ENCODE data around the gene SOX8. TPM values are rescaled to one million over a fixed set of nuclear protein-coding genes. Genes with fewer than 3 reads are reported as not detected.

Gene SOX8
- total and polyA plus RNA-seq, 9 donors, result 0.08 to 0.52 (median 0.32) TPM

DNA sequence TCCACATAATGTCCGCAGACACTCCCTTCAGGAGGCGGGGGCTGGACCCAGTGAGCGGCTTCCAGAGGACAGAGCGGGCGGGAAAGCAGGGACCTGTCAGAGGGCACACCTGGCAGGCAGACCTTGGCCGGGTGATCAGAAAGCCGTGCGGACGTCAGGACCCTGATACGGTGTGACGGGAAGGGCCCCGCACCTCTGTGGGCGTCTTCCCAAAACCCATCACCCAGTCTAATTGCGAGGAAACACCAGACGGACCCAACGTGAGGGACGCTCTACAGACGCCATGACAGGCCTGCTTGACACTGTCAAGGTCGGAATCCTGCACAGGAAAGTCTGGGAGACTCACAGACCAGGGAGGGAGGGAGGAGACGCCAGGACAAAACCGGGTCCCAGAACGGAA lies 19.2 kb upstream of the SOX8 start:
- TF ChIP-seq, protein P1, sequence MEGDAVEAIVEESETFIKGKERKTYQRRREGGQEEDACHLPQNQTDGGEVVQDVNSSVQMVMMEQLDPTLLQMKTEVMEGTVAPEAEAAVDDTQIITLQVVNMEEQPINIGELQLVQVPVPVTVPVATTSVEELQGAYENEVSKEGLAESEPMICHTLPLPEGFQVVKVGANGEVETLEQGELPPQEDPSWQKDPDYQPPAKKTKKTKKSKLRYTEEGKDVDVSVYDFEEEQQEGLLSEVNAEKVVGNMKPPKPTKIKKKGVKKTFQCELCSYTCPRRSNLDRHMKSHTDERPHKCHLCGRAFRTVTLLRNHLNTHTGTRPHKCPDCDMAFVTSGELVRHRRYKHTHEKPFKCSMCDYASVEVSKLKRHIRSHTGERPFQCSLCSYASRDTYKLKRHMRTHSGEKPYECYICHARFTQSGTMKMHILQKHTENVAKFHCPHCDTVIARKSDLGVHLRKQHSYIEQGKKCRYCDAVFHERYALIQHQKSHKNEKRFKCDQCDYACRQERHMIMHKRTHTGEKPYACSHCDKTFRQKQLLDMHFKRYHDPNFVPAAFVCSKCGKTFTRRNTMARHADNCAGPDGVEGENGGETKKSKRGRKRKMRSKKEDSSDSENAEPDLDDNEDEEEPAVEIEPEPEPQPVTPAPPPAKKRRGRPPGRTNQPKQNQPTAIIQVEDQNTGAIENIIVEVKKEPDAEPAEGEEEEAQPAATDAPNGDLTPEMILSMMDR (IDR thresholded peaks at IDR 0.05), result no peak
- no peak for TF ChIP-seq POLR2A (IDR thresholded peaks at IDR 0.05)
- no peak for TF ChIP-seq EP300 (IDR thresholded peaks at IDR 0.05)
- Histone ChIP-seq H3K36me3 (no peaks in the 10 kb centered on the region), H3K4me1 (ENCODE audit: insufficient read depth) (peaks cover 9% of the 10 kb centered on the region), H3K27me3 (no peaks in the 10 kb centered on the region), H3K27ac (no peak overlapping the region), H3K9me3 (no peaks in the 10 kb centered on the region), H3K4me3 (no peak overlapping the region)
- 64 to 80% (median 79%) methylated on average over 22 of the region's 22 CpGs for WGBS, 3 donors
- DNase-seq, result peak in 1 of 5 donors; percentile 11
- intact Hi-C loops (cut with DNase I), result no loop called here

DNA sequence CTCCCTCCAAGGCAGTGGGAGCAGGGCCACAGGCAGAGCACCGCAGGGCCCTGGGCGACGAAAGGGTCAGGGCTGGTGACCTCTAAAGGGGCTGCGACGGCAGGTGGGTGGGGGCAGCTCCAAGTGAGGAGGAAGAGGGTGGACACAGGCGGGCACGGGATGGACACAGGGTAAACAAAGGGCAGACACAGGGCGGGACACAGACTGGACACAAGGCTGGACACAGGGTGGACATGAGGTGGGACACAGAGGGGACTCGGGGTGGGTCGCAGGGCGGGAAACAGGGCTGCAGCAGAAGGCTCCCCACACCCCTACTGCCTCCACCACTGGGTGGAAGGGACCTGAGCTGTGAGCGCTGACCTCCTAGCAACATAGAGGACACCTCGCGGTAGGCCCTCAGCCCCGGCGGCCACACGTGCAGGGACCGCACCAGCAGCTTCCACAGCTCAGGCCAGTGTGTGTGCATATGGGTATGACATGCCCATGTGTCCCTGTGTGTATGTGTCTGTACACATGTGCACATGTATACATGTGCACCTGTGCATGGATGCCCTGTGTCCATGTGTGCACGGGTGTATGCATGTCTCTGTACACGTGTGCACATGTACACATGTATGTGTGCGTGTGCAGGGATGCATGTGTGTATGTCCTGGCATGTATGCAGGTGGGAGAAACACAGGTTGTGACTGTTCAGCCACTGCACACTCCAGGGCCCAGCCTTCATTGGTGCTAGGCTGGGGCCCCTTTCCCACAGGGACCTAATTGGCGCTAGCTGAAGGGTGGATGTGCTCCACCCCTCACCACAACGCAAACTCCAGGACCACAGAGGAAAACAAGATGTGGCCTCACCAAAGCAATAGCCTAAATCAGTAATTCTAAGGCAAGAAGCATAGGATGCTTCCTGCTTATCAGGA lies 18.4 kb upstream of the SOX8 start:
- 78 to 88% (median 84%) methylated on average over 23 of the region's 23 CpGs for WGBS, 3 donors
- Histone ChIP-seq H3K9me3 (no peaks in the 10 kb centered on the region), H3K36me3 (no peaks in the 10 kb centered on the region), H3K27ac (no peak overlapping the region), H3K4me3 (no peak overlapping the region), H3K27me3 (no peaks in the 10 kb centered on the region), H3K4me1 (ENCODE audit: insufficient read depth) (peaks cover 9% of the 10 kb centered on the region)
- DNase-seq, result peak in 1 of 5 donors; percentile 9
- TF ChIP-seq POLR2A (IDR thresholded peaks at IDR 0.05) (no peak), EP300 (IDR thresholded peaks at IDR 0.05) (no peak)
- TF ChIP-seq, protein P1 (IDR thresholded peaks at IDR 0.05), result no peak
- intact Hi-C loops (cut with DNase I), result no loop called here

DNA sequence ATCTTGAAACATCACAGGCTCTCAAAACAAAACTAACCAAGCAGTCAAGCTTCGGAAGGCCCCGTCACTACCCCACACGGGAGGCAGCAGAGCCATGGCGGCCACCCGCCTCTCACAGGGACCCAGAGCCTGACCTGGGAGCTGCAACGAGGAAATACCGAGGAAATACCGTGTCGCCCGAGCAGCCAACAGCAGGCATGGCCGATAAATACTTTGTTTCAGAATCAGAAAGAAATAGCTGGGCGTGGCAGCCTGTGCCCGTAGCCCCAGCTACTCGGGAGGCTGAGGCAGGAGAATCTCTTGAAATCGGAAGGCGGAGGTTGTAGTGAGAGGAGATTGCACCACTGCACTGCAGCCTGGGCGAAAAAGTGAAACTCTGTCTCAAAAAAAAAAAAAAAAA lies 17.7 kb upstream of the SOX8 start:
- no peaks in the 10 kb centered on the region for H3K27me3 ChIP-seq
- no peak overlapping the region for H3K4me3 ChIP-seq
- H3K4me1 ChIP-seq (ENCODE audit: insufficient read depth), result peaks cover 9% of the 10 kb centered on the region
- intact Hi-C loops (cut with DNase I), result no loop called here
- no peaks in the 10 kb centered on the region for H3K36me3 ChIP-seq
- TF ChIP-seq POLR2A (IDR thresholded peaks at IDR 0.05) (no peak), EP300 (IDR thresholded peaks at IDR 0.05) (no peak)
- TF ChIP-seq, protein P1 (IDR thresholded peaks at IDR 0.05), result no peak
- 68 to 87% (median 78%) methylated on average over 17 of the region's 17 CpGs for WGBS, 3 donors
- no peak overlapping the region for H3K27ac ChIP-seq
- H3K9me3 ChIP-seq, result no peaks in the 10 kb centered on the region
- peak in 1 of 5 donors; percentile 9 for DNase-seq

DNA sequence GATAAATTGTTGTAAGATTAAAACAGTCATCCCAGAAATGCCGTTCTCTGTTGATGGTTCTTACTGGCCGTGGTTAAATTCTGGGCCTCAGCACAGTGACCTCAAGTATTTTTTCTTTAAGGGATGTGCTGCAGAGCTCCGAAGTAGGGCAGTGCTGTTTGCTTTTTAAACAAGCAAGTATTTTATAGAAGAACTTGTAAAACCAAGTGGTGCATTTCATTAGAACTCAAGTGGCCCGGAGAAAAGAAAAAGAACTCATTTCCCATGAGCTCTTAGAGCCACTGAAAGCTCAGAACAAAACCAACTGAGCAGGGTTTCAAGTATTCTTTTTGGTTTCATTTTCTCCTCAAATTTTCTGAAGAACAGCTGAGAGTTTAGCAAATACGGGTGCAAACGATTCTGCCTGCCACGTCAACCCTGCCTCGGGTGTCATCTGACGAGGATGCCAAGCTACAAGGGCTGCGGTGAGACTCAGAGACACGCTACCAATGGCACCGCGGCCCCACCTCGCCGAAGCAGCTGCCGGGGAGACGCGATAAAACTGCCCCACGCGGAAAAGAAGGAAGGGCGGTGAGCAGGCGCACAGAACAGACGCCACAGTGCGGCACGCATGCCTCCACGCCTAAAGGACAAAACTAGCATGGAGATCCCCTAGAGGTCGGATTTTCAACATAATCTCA lies 17.1 kb upstream of the SOX8 start:
- H3K9me3 ChIP-seq, result no peaks in the 10 kb centered on the region
- no peaks in the 10 kb centered on the region for H3K27me3 ChIP-seq
- no peak overlapping the region for H3K27ac ChIP-seq
- peak in 1 of 5 donors; percentile 10 for DNase-seq
- 75 to 87% (median 86%) methylated on average over 27 of the region's 27 CpGs for WGBS, 3 donors
- intact Hi-C loops (cut with DNase I), result no loop called here
- no peak overlapping the region for H3K4me3 ChIP-seq
- peaks cover 11% of the 10 kb centered on the region for H3K4me1 ChIP-seq (ENCODE audit: insufficient read depth)
- H3K36me3 ChIP-seq, result no peaks in the 10 kb centered on the region
- TF ChIP-seq, protein P1 (IDR thresholded peaks at IDR 0.05), result no peak
- TF ChIP-seq EP300 (IDR thresholded peaks at IDR 0.05), result no peak
- no peak for TF ChIP-seq POLR2A (IDR thresholded peaks at IDR 0.05)
